SK-N-SH treated with all-trans-retinoic acid at 6 μM for 48 hours (cell line): Measurements from ENCODE around the gene NUP133.

Source experiments
- ATAC-seq: fragments of 200-7000 bp; cut with Tn5 transposase; 3 replicates; pipeline ENCODE4 v1.9.1; 2020; ENCODE audit warnings: mild to moderate bottlenecking, moderate library complexity
- ARNTL ChIP-seq: fragments of 450-650 bp; formaldehyde crosslinking; IDR thresholded peaks from 2 replicates; pipeline ENCODE4 v1.5.0; 2020; ENCODE audit warnings: low read depth, mild to moderate bottlenecking, moderate library complexity, borderline replicate concordance
- BACH2 ChIP-seq: fragments of 250-450 bp; sonication (Bioruptor Pico); IDR thresholded peaks from 2 replicates; pipeline ENCODE4 v1.9.0; 2021; ENCODE audit warnings: mild to moderate bottlenecking, borderline replicate concordance
- ESRRG ChIP-seq: fragments of 250-450 bp; sonication (Bioruptor Pico); IDR thresholded peaks from 2 replicates; pipeline ENCODE4 v1.6.1; 2021; ENCODE audit warnings: mild to moderate bottlenecking
- GLIS3 ChIP-seq: fragments of 250-450 bp; sonication (Bioruptor Pico); IDR thresholded peaks from 2 replicates; pipeline ENCODE4 v1.5.0; 2020; ENCODE audit warnings: mild to moderate bottlenecking, moderate library complexity
- OSR1 ChIP-seq: fragments of 250-450 bp; sonication (Bioruptor Pico); IDR thresholded peaks from 2 replicates; pipeline ENCODE4 v1.8.0; 2022; ENCODE audit warnings: moderate library complexity, mild to moderate bottlenecking, inconsistent platforms
- TCF4 ChIP-seq: fragments of 250-450 bp; sonication (Bioruptor Pico); IDR thresholded peaks from 2 replicates; pipeline ENCODE4 v1.8.0; 2021; ENCODE audit warnings: mild to moderate bottlenecking, moderate library complexity, borderline replicate concordance
- TOX ChIP-seq: fragments of 250-450 bp; sonication (Bioruptor Pico); IDR thresholded peaks from 2 replicates; pipeline ENCODE4 v1.8.0; 2021; ENCODE audit warnings: mild to moderate bottlenecking, moderate library complexity, borderline replicate concordance
- ZC3H10 ChIP-seq: fragments of 250-450 bp; sonication (Bioruptor Pico); IDR thresholded peaks from 2 replicates; pipeline ENCODE4 v1.5.1; 2021; ENCODE audit warnings: mild to moderate bottlenecking, moderate library complexity
- ZFP3 ChIP-seq: fragments of 250-450 bp; sonication (Bioruptor Pico); IDR thresholded peaks from 2 replicates; pipeline ENCODE4 v1.5.0; 2020; ENCODE audit warnings: mild to moderate bottlenecking, moderate library complexity
- ZFP30 ChIP-seq: fragments of 450-650 bp; formaldehyde crosslinking; IDR thresholded peaks from 2 replicates; pipeline ENCODE4 v1.5.0; 2022; ENCODE audit warnings: mild to moderate bottlenecking, moderate library complexity
- ZNF565 ChIP-seq: fragments of 450-650 bp; formaldehyde crosslinking; conservative IDR thresholded peaks from 2 replicates; pipeline ENCODE4 v1.5.0; 2020; ENCODE audit warnings: low read depth, mild to moderate bottlenecking, moderate library complexity
- ZNF70 ChIP-seq: fragments of 450-650 bp; formaldehyde crosslinking; IDR thresholded peaks from 2 replicates; pipeline ENCODE4 v1.5.0; 2020; ENCODE audit warnings: mild to moderate bottlenecking, moderate library complexity
- ZNF8 ChIP-seq: fragments of 450-650 bp; formaldehyde crosslinking; IDR thresholded peaks from 2 replicates; pipeline ENCODE4 v1.5.0; 2020; ENCODE audit warnings: mild to moderate bottlenecking, moderate library complexity
- TF ChIP-seq, protein P1 (sequence below): fragments of 250-450 bp; sonication (Bioruptor Pico); IDR thresholded peaks from 2 replicates; pipeline ENCODE4 v1.5.1; 2020; ENCODE audit warnings: low read depth, mild to moderate bottlenecking, moderate library complexity
- TF ChIP-seq, protein P2 (sequence below): fragments of 250-450 bp; sonication (Bioruptor Pico); IDR thresholded peaks from 2 replicates; pipeline ENCODE4 v1.5.1; 2021; ENCODE audit warnings: mild to moderate bottlenecking, moderate library complexity
- TF ChIP-seq, protein P3 (sequence below): fragments of 250-450 bp; sonication (Bioruptor Pico); IDR thresholded peaks from 2 replicates; pipeline ENCODE4 v1.8.0; 2020; ENCODE audit warnings: mild to moderate bottlenecking, moderate library complexity, borderline replicate concordance
- TF ChIP-seq, protein P4 (sequence below): fragments of 250-450 bp; sonication (Bioruptor Pico); IDR thresholded peaks from 2 replicates; pipeline ENCODE4 v1.5.0; 2020; ENCODE audit warnings: mild to moderate bottlenecking, moderate library complexity
- TF ChIP-seq, protein P5 (sequence below): fragments of 250-450 bp; sonication (Bioruptor Pico); IDR thresholded peaks from 2 replicates; pipeline ENCODE4 v1.8.0; 2021; ENCODE audit warnings: low read depth, mild to moderate bottlenecking, moderate library complexity, borderline replicate concordance

The NUP133 gene

DNA sequence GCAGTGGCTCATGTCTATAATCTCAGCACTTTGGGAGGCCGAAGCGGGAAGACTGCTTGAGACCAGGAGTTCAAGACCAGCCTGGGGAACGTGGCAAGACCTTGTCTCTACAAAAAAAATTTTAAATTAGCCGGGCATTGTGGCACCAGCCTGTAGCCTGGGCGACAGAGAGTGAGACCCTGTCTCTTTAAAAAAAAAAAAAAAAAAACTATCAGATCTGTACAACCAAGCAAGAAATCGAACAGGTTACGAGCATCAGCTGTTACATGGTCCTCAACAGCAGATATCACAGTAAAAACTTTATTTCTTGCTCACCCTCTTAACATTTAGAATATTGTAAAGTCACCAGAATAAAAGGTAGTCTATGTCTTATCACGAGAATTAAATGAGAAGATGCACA lies 1.5 kb downstream of the NUP133 start (continued):
- no peak for TF ChIP-seq ARNTL
- no peak for TF ChIP-seq OSR1 (CRISPR knock-in tag)

DNA sequence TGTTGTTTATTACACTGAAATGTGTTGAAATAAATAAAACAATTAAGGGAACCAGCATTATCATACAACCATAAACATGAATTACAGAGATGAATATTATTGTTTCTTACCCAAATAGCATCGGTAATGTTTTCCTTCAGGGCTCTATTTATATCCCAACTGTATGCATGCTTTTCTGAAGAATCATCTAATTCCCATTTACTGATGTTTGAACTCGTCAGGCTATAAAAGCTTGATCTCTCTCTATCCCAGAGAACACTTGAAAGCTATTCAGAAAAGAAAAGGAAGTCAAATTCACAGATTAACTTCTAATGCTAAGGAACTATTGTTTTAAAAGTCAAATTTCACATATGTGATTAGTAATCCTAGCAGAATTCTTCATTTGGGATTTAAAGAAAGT lies 12.4 kb downstream of the NUP133 start:
- TF ChIP-seq, protein P1, sequence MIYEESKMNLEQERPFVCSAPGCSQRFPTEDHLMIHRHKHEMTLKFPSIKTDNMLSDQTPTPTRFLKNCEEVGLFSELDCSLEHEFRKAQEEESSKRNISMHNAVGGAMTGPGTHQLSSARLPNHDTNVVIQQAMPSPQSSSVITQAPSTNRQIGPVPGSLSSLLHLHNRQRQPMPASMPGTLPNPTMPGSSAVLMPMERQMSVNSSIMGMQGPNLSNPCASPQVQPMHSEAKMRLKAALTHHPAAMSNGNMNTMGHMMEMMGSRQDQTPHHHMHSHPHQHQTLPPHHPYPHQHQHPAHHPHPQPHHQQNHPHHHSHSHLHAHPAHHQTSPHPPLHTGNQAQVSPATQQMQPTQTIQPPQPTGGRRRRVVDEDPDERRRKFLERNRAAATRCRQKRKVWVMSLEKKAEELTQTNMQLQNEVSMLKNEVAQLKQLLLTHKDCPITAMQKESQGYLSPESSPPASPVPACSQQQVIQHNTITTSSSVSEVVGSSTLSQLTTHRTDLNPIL (CRISPR knock-in tag) = no peak
- no peak for TF ChIP-seq ZNF565
- no peak for TF ChIP-seq ZNF70
- no peak for TF ChIP-seq ARNTL
- no peak for TF ChIP-seq OSR1 (CRISPR knock-in tag)
- TF ChIP-seq, protein P2, sequence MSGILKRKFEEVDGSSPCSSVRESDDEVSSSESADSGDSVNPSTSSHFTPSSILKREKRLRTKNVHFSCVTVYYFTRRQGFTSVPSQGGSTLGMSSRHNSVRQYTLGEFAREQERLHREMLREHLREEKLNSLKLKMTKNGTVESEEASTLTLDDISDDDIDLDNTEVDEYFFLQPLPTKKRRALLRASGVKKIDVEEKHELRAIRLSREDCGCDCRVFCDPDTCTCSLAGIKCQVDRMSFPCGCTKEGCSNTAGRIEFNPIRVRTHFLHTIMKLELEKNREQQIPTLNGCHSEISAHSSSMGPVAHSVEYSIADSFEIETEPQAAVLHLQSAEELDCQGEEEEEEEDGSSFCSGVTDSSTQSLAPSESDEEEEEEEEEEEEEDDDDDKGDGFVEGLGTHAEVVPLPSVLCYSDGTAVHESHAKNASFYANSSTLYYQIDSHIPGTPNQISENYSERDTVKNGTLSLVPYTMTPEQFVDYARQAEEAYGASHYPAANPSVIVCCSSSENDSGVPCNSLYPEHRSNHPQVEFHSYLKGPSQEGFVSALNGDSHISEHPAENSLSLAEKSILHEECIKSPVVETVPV (CRISPR knock-in tag) = no peak
- no peak for TF ChIP-seq ZFP3 (CRISPR knock-in tag)
- TF ChIP-seq TCF4 (CRISPR knock-in tag) = no peak
- no peak for TF ChIP-seq ZFP30 (CRISPR knock-in tag)
- TF ChIP-seq, all 23 proteins: peak for 0
- ATAC-seq = no peak

DNA sequence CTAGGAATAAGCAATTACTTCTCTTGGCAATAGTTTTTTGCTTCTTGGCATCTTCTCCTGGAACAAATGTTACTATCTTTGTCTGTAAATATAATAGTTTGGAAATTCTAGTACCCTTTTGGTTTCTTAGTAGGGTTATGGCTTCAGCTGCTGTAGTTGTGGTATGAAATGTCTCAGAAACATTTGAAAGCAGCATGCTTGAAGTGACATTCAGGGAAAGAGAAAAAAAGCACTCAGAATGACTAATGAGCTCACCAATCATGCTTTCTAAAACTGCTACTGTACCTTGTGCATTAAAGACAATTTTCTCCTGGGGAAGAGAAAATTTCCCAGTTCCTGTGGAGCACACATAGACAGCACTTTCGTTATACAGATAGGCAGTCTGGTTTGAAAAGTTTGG lies 21.0 kb downstream of the NUP133 start:
- ATAC-seq = no peak
- TF ChIP-seq ESRRG (CRISPR knock-in tag) = no peak
- TF ChIP-seq, protein P3, sequence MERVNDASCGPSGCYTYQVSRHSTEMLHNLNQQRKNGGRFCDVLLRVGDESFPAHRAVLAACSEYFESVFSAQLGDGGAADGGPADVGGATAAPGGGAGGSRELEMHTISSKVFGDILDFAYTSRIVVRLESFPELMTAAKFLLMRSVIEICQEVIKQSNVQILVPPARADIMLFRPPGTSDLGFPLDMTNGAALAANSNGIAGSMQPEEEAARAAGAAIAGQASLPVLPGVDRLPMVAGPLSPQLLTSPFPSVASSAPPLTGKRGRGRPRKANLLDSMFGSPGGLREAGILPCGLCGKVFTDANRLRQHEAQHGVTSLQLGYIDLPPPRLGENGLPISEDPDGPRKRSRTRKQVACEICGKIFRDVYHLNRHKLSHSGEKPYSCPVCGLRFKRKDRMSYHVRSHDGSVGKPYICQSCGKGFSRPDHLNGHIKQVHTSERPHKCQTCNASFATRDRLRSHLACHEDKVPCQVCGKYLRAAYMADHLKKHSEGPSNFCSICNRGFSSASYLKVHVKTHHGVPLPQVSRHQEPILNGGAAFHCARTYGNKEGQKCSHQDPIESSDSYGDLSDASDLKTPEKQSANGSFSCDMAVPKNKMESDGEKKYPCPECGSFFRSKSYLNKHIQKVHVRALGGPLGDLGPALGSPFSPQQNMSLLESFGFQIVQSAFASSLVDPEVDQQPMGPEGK = no peak
- TF ChIP-seq ZNF565 = no peak
- TF ChIP-seq BACH2 (CRISPR knock-in tag) = no peak
- TF ChIP-seq GLIS3 (CRISPR knock-in tag) = no peak
- TF ChIP-seq, protein P4, sequence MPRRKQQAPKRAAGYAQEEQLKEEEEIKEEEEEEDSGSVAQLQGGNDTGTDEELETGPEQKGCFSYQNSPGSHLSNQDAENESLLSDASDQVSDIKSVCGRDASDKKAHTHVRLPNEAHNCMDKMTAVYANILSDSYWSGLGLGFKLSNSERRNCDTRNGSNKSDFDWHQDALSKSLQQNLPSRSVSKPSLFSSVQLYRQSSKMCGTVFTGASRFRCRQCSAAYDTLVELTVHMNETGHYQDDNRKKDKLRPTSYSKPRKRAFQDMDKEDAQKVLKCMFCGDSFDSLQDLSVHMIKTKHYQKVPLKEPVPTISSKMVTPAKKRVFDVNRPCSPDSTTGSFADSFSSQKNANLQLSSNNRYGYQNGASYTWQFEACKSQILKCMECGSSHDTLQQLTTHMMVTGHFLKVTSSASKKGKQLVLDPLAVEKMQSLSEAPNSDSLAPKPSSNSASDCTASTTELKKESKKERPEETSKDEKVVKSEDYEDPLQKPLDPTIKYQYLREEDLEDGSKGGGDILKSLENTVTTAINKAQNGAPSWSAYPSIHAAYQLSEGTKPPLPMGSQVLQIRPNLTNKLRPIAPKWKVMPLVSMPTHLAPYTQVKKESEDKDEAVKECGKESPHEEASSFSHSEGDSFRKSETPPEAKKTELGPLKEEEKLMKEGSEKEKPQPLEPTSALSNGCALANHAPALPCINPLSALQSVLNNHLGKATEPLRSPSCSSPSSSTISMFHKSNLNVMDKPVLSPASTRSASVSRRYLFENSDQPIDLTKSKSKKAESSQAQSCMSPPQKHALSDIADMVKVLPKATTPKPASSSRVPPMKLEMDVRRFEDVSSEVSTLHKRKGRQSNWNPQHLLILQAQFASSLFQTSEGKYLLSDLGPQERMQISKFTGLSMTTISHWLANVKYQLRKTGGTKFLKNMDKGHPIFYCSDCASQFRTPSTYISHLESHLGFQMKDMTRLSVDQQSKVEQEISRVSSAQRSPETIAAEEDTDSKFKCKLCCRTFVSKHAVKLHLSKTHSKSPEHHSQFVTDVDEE (CRISPR knock-in tag) = no peak
- no peak for TF ChIP-seq TOX
- no peak for TF ChIP-seq ZFP30 (CRISPR knock-in tag)
- TF ChIP-seq OSR1 (CRISPR knock-in tag) = no peak
- TF ChIP-seq ZNF8 = no peak
- TF ChIP-seq, protein P1 (CRISPR knock-in tag) = no peak
- TF ChIP-seq ZFP3 (CRISPR knock-in tag) = no peak

DNA sequence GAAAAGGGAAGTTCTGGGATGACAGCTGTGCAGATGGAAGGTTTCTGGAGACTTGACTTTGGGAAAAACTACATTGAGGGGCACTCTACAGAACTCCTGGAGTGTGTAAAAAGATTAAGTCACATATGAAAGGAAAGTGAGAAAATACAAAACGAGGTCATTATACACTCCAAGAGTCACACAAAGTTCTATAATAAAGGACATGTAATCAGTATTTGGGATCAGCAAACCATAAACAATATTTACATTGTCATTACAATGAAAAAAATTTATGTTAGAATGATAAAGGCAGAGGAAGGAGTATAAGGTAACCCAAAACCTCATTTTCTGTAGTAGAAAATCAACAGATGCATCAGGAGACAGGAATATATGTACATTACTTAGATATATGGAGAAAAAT lies 22.8 kb downstream of the NUP133 start:
- ATAC-seq = no peak
- TF ChIP-seq ZC3H10 (CRISPR knock-in tag) = no peak
- TF ChIP-seq ARNTL = no peak
- TF ChIP-seq, protein P5, sequence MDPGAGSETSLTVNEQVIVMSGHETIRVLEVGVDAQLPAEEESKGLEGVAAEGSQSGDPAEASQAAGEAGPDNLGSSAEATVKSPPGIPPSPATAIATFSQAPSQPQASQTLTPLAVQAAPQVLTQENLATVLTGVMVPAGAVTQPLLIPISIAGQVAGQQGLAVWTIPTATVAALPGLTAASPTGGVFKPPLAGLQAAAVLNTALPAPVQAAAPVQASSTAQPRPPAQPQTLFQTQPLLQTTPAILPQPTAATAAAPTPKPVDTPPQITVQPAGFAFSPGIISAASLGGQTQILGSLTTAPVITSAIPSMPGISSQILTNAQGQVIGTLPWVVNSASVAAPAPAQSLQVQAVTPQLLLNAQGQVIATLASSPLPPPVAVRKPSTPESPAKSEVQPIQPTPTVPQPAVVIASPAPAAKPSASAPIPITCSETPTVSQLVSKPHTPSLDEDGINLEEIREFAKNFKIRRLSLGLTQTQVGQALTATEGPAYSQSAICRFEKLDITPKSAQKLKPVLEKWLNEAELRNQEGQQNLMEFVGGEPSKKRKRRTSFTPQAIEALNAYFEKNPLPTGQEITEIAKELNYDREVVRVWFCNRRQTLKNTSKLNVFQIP (CRISPR knock-in tag) = no peak
